Central memory CD8-positive, alpha-beta T cell (primary cell): ENCODE data around the gene INPP5A.
"Not testable (repeated sequence)": the region's sequence is repeated elsewhere in the genome, so short reads cannot be mapped to it uniquely, and the experiment has no call there.

Experiments used
- ATAC-seq: fragments of 150-1000 bp; cut with Tn5 transposase; replicated peaks from 2 replicates; pipeline ENCODE4 v1.10.0; 2022; ENCODE audit warnings: mild to moderate bottlenecking, moderate FRiP score, moderate number of reproducible peaks; ENCODE audit not compliant: poor library complexity, severe bottlenecking; ENCODE audit errors: extremely low read depth
- DNase-seq, 2 donors: peaks; one replicate each; pipeline ENCODE4 v3.0.0; 2021; ENCODE audit warnings: low spot score in 2 of 2
- H3K27ac Mint-ChIP-seq: one replicate; pipeline ENCODE4 v1.8.0; 2022; ENCODE audit warnings: low read depth, mild to moderate bottlenecking, moderate library complexity, mixed read lengths
- H3K27me3 Mint-ChIP-seq: one replicate; pipeline ENCODE4 v1.8.0; 2022; ENCODE audit warnings: mixed read lengths
- H3K36me3 Mint-ChIP-seq: one replicate; pipeline ENCODE4 v1.8.0; 2022; ENCODE audit warnings: mild to moderate bottlenecking, moderate library complexity, mixed read lengths; ENCODE audit not compliant: insufficient read depth
- H3K4me1 Mint-ChIP-seq: one replicate; pipeline ENCODE4 v1.8.0; 2022; ENCODE audit warnings: mixed read lengths
- H3K4me3 Mint-ChIP-seq: one replicate; pipeline ENCODE4 v1.8.0; 2022; ENCODE audit warnings: mild to moderate bottlenecking, moderate library complexity, mixed read lengths
- H3K9me3 Mint-ChIP-seq: one replicate; pipeline ENCODE4 v1.8.0; 2022; ENCODE audit warnings: mixed read lengths

Gene INPP5A, protein sequence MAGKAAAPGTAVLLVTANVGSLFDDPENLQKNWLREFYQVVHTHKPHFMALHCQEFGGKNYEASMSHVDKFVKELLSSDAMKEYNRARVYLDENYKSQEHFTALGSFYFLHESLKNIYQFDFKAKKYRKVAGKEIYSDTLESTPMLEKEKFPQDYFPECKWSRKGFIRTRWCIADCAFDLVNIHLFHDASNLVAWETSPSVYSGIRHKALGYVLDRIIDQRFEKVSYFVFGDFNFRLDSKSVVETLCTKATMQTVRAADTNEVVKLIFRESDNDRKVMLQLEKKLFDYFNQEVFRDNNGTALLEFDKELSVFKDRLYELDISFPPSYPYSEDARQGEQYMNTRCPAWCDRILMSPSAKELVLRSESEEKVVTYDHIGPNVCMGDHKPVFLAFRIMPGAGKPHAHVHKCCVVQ

DNA sequence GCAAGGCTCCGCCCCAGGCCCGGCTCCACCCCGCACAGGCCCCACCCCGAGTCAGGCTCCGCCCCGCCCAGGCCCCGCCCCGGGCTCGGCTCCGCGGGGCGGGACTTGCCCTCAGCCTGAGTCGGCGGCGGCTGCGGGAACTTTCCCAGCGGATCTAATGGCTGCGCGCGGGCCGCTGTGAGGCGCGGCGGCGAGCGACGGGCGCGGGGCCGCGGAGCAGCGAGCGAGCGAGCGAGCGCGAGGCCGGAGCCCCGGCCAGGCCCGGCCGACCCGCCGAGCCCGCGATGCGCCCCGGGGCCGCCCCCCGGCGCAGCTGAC lies at the start of gene INPP5A:
Gene INPP5A, plus strand, starts transcription at position 104 of the 318 bp plus-strand sequence. CDS start 310 bp downstream, outside the sequence.
- no peak for DNase-seq
- H3K4me1 Mint-ChIP-seq: peaks cover 41% of the 10 kb centered on the region
- H3K4me3 Mint-ChIP-seq: peak within 1 kb of the TSS; percentile 91
- H3K9me3 Mint-ChIP-seq: no peaks in the 10 kb centered on the region
- H3K27me3 Mint-ChIP-seq: peaks cover 10% of the 10 kb centered on the region
- no peak for ATAC-seq
- peaks cover 8% of the 10 kb centered on the region for H3K36me3 Mint-ChIP-seq
- peak within 1 kb of the TSS; percentile 82 for H3K27ac Mint-ChIP-seq

DNA sequence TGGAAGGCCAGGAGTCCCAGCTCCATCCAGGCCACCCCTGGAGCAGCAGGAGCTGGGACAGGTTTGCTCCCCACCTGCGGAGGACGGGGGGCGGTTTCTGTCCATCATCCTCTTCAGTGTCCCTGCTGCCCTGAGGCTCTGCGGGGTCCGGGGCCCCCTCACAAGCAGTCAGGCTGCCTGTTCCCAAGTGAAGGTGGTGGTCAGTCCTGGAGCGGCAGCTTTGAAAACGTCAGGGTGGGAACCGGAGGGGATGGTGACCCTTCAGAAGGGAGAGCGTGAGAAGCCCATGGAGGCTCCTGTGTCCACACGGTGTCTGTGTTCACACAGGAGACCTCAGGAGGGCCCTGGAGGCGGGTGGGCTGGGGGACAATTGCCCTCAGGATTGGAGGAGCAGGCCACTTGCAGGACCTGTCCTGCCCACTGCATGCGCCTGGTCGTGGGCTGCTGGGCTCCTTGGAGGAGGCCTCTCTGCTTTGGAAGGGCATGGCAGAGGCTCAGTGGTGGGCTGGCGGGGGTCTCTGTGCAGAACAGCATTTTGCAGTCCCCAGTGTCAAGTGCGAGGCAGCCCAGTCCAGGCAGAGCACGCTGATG lies 49.3 kb upstream of the INPP5A start:
- H3K4me1 Mint-ChIP-seq: no peaks in the 10 kb centered on the region
- no peak overlapping the region for H3K4me3 Mint-ChIP-seq
- no peak overlapping the region for H3K27ac Mint-ChIP-seq
- H3K9me3 Mint-ChIP-seq: no peaks in the 10 kb centered on the region
- DNase-seq (no peak), ATAC-seq (no peak)
- no peaks in the 10 kb centered on the region for H3K27me3 Mint-ChIP-seq
- peaks cover 2% of the 10 kb centered on the region for H3K36me3 Mint-ChIP-seq

DNA sequence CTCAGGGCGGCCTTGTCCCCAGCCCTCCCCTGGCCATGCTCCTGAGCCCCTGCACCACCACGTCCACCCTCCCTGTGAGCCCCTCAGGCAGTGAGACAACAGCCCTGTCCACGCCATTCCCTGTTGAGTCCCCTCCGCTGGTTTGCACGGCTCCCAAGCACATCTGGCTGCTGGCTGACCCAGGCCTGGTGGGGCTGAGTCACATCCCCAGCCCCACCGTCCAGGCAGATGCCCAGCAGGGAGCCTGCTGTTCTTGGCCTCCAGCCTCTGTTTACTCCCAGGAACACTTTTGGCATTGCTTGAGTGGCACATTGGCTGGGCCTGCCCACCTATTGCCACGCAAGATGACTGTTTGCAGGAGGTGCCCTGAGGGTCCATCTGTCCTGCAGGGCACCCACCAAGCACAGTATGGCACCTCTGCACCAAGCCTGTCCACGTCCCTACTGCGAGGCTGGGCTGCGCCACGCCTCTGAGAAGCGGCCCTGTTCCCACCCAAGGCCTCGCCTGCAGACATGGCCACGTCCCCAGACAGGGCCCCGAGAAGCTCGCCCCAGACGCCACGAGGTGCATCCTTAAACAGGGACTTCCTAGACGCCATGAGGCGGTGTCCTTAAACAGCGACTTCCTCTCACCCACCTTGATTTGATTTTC lies 48.4 kb upstream of the INPP5A start:
- H3K9me3 Mint-ChIP-seq: no peaks in the 10 kb centered on the region
- no peaks in the 10 kb centered on the region for H3K4me1 Mint-ChIP-seq
- peaks cover 2% of the 10 kb centered on the region for H3K36me3 Mint-ChIP-seq
- DNase-seq: no peak
- H3K27ac Mint-ChIP-seq: no peak overlapping the region
- peaks cover 6% of the 10 kb centered on the region for H3K27me3 Mint-ChIP-seq
- no peak for ATAC-seq
- H3K4me3 Mint-ChIP-seq: no peak overlapping the region

DNA sequence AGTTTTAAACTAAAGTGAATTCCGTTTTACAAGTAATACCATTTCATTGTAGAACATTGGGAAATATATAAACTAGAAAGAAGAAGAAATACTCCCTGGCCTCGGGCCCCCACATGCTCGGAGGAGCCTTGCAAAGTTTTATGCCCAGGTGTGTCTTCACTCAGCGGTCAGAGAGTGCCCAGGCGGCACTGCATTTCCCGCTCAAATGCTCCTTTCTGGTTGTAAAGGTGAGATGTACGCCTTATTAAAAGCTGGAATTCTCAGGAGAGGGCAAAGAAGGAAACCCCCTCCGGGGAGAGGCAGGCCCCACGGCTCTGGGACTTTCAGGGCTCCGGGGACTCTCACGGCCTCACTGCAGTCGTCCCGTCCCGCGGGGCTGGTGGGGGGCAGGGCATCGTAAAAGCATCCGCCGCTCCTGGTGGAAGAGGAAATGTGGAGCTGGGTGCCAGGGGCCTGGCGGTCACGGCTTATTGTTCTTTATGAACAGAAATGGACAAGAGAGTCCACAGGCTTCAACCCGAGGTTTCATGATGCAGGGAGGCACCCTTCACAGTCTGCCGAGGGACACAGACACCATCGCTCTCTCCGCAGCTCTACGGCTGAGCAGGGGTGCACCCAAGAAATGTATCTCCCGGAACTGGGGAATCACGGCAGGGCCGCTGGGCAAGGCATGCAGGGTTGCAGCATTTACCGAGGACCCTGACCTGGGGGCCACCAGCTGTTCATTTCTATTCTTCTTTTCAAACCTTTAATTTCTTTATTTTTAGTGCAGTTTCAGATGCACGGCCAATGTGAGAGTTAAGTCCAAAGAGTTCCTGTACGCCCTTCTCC lies 47.7 kb upstream of the INPP5A start:
- Mint-ChIP-seq H3K36me3 (peaks cover 2% of the 10 kb centered on the region), H3K27me3 (peaks cover 14% of the 10 kb centered on the region), H3K4me3 (no peak overlapping the region), H3K27ac (no peak overlapping the region), H3K9me3 (no peaks in the 10 kb centered on the region), H3K4me1 (no peaks in the 10 kb centered on the region)
- DNase-seq: no peak
- no peak for ATAC-seq

DNA sequence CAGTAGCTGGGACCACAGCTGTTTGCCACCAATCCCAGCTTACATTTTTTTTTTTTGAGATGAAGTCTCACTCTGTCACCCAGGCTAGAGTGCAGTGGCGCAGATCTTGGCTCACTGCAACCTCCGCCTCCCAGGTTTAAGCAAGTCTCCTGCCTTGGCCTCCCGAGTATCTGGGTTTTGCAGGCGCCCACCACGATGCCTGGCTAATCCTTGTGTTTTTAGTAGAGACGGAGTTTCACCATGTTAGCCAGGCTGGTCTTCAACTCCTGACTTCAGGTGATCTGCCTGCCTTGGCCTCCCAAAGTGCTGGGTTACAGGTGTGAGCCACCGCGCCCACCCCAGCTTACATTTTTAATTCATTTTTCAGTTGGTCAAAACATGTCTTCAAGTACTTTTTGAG lies 46.1 kb upstream of the INPP5A start:
- not testable (repeated sequence) for ATAC-seq, DNase-seq

DNA sequence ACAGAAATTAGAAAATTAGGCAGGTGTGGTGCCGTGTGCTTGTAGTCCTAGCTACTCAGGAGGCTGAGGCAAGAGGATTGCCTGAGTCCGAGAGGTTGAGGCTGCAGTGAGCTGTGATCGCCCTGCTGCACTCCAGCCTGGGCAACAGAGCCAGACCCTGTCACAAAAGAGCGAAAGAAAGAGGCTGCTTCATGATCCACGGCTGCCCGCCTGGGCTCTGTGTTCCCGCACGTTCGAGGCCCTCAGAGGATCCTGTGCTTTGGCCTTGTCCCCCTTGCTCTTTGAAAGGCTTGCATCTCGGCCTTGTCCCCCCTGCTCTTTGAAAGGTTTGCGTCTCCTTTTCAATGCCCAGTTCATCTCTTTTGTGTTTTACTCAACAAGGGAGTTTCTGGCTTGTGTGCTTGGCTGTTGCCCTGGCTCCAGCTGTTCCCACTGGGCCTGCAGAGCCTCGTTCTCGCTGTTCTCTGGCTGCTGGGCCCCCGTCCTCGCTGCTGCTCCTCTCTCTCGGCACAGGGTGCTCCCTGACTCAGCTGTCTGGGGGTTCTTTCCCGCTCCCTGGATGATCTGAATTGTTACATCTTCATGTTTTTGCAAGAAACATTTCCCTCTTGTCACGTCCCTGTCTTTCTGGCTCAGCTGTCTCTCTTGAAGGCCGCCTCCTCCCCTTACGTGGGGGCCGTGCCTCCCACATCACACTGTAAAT lies 45.1 kb upstream of the INPP5A start:
- no peaks in the 10 kb centered on the region for H3K4me1 Mint-ChIP-seq
- H3K27me3 Mint-ChIP-seq: peaks cover 22% of the 10 kb centered on the region
- ATAC-seq: no peak
- no peak for DNase-seq
- no peaks in the 10 kb centered on the region for H3K36me3 Mint-ChIP-seq
- H3K9me3 Mint-ChIP-seq: no peaks in the 10 kb centered on the region
- H3K4me3 Mint-ChIP-seq: no peak overlapping the region
- H3K27ac Mint-ChIP-seq: peak overlapping the region; percentile 27

More for the DNA sequence above, 46.1 kb upstream of the INPP5A start:
- H3K4me3 Mint-ChIP-seq, H3K27ac Mint-ChIP-seq, H3K4me1 Mint-ChIP-seq, H3K36me3 Mint-ChIP-seq, H3K9me3 Mint-ChIP-seq: not testable (repeated sequence)
- H3K27me3 Mint-ChIP-seq: peaks cover 22% of the 10 kb centered on the region

DNA sequence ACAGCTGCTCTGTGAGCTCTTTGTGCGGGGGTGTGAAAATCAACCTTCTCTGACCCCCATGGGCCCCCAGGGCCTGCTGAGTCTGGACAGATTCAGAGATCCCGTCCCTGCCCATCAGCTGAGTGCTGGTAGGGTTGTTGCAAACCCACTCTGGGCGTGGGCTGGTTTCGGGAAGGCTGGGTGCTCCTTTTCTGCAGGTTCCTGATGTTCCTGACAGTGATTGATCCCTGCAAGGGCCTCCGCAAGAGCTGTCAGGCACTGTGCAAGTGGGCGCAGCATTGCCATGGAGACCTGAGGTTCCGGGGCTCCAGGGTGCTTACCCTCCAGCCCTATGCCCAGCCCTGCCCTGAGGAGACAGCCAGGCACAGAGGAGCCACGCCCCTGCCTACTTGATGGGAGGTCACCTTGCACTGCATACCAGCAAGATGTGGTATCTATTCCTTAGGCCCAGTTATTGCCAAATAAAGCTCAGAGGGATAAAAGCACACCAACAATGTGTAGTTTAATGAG lies 44.3 kb upstream of the INPP5A start:
- H3K36me3 Mint-ChIP-seq: no peaks in the 10 kb centered on the region
- H3K4me3 Mint-ChIP-seq: no peak overlapping the region
- H3K27me3 Mint-ChIP-seq: peaks cover 25% of the 10 kb centered on the region
- no peak overlapping the region for H3K27ac Mint-ChIP-seq
- ATAC-seq (no peak), DNase-seq (no peak)
- H3K9me3 Mint-ChIP-seq: no peaks in the 10 kb centered on the region
- no peaks in the 10 kb centered on the region for H3K4me1 Mint-ChIP-seq

DNA sequence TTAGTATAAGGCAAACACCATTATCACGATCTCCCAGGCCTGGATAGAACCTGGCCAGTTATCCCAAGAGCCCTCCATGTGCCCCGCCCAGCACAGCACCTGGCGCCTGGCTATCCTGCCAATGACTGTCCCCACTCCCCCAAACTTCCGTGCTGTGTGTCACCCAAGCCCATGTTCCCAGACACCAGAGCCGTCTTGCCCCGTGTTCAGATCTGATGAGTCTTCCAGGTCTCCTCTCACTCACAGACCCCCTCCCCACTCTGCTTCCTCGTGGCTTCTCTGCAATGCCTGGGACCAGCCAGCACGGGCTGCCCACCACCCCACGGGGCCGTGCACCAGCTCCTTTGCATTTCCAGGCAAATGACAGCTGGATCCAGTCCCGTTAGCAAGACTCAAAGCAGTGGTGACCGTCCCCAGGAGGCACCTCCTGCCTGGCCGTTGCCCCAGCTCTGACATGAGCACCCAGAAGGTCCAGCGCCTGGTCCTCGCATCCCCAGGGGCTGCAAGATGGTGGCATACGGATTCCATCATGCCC lies 43.8 kb upstream of the INPP5A start:
- ATAC-seq: no peak
- no peaks in the 10 kb centered on the region for H3K9me3 Mint-ChIP-seq
- DNase-seq: no peak
- no peak overlapping the region for H3K27ac Mint-ChIP-seq
- no peak overlapping the region for H3K4me3 Mint-ChIP-seq
- H3K27me3 Mint-ChIP-seq: peaks cover 30% of the 10 kb centered on the region
- H3K36me3 Mint-ChIP-seq: no peaks in the 10 kb centered on the region
- no peaks in the 10 kb centered on the region for H3K4me1 Mint-ChIP-seq

DNA sequence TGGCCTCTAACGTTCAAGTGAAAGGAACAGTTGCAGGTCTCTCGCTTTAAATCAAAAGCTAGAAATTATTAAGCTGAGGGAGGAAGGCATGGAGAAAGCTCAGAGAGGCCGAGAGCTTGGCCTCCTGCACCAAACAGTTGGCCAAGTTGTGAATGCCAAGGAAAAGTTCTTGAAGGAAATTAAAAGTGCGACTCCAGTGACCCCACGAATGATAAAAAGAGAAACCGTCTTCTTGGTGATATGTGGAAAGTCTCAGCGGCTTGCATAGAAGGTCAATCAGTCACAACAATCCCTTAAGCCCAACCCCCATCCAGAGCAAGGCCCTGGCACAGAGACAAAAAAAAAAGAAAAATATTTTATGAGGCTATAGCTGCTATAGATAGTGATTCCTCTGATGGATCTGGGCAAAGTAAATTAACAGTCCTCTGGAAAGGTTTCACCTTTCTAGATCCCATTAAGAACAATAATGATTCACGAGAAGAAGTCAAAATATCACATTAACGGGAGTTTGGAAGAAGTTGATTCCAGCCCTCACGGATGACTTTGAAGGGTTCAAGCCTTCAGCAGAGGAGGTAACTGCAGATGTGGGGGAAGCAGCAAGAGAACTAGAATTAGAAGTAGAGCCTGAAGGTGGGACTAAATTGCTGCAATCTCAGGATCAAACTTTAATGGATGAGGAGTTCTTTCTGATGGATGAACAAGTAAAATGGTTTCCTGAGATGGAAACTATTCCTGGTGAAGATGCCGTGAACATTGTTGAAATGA lies 42.5 kb upstream of the INPP5A start:
- ATAC-seq: no peak
- no peak for DNase-seq
- no peaks in the 10 kb centered on the region for H3K4me1 Mint-ChIP-seq
- H3K9me3 Mint-ChIP-seq: no peaks in the 10 kb centered on the region
- peaks cover 43% of the 10 kb centered on the region for H3K27me3 Mint-ChIP-seq
- no peak overlapping the region for H3K4me3 Mint-ChIP-seq
- H3K27ac Mint-ChIP-seq: peak overlapping the region; percentile 12
- H3K36me3 Mint-ChIP-seq: no peaks in the 10 kb centered on the region

DNA sequence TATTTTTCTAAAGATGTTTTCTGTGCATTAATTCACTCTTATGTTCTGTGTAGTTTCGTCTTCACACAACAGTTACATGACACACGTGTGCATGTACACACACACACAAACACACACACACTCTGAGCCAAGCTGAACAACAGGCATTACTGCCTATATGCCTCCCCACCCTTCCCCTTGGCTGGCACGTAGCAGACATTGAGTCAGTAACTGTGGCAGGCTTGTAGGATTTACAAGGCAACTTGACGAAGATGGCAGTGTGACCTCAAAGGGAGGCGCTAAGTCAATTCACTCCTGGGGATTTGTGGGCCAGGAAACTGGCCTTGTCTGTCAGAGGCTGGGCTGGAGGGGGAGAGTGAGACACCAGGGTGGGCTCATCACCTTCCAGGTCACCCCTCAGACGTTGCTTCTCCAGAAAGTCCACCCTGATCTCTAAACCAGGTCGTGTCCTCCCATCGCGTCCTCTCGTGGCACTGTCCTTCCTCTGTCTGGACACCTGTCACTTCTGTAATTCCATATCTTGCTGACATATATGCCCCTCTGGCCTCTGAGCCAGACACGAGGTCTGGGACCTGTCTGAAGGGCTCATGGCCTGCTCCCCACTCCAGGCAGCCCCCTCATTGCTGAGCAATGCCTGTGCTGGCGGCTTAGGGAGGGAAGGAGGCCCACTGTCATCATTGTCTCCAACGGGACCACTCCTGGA lies 41.1 kb upstream of the INPP5A start:
- no peaks in the 10 kb centered on the region for H3K36me3 Mint-ChIP-seq

More for the DNA sequence above, 41.1 kb upstream of the INPP5A start:
- no peaks in the 10 kb centered on the region for H3K9me3 Mint-ChIP-seq
- DNase-seq (no peak), ATAC-seq (no peak)
- H3K27me3 Mint-ChIP-seq: peaks cover 54% of the 10 kb centered on the region
- no peak overlapping the region for H3K27ac Mint-ChIP-seq
- H3K4me1 Mint-ChIP-seq: no peaks in the 10 kb centered on the region
- no peak overlapping the region for H3K4me3 Mint-ChIP-seq
